ENCODE data around the gene PRXL2B.
"Not testable (repeated sequence)": the region's sequence is repeated elsewhere in the genome, so short reads cannot be mapped to it uniquely, and the experiment has no call there.

Gene PRXL2B

GRCh38 chr1:2623571-2624337 lies 37.2 kb downstream of the PRXL2B start:
- DNase-seq: no peak

- no peak for DNase-seq
These were observed 38.2 kb downstream of the PRXL2B start for GRCh38 chr1:2624735-2625300.

DNA sequence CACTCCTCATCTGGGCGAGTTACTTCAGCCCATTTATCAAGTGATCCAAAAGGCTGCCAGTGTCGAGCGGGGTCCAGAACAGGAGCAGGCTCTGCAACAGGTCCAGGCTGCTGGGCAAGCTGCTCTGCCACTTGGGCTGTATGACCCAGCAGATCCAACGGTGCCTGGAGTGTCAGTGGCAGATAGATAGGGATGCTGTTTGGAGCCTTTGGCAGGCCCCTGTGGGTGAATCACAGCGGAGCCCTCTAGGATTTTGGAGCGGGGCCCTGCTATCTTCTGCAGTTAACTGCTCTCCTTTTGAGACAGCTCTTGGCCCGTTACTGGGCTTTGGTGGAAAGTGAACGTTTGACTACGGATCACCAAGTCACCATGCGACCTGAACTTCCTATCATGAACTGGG lies 38.7 kb downstream of the PRXL2B start:
- DNase-seq: no peak

DNA sequence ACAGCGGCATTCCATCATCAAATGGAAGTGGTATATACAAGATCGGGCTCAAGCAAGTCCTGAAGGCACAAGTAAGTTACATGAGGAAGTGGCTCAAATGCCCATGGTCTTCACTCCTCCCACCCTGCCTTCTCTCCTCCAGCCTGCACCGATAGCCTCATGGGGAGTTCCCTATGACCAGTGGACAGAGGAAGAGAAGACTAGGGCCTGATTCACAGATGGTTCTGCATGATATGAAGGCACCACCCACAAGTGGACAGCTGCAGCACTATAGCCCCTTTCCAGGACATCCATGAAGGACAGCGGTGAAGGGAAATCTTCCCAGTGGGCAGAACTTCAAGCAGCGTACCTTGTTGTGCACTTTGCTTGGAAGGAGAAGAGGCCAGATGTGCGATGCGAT lies 39.2 kb downstream of the PRXL2B start:
- DNase-seq: not testable (repeated sequence)

- no peak for DNase-seq
These were observed 41.2 kb downstream of the PRXL2B start for GRCh38 chr1:2627746-2628145.

DNA sequence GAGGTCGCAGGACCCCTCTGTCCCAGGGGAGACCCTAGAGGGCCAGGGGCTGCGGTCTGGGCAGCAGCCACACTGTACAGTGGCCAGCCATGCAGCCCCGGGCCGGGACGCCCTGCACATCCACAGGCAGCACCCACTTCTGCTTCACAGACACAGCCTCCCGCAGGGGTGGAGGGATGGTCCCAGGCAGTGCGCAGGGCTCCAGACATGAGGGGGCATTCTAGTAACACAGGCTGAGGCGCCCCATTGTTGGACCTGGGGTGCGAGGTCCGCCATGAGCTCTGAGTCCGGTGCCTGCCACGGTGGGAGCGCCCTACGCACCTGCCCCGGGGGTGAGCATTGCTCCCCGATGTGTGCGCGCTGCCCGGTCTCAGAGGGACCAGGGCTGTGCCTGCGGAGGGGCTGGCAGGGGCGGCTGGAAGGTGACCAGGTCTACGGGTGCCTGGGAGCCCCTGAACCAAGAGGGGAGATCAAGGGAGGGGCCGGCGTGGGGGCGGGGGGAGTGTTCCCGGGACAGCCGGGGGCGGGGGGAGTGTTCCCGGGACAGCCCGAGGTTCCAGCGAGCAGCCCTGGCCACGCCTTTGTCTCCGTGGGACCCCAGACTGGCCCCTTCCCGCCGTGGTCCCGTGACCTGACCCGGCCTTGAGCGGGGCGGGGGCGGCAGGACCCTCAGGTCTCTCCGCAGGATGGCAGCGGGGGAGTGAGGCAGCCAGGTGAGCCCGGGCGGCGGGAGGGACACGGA lies 41.8 kb downstream of the PRXL2B start:
- no peak for DNase-seq

GRCh38 chr1:2628933-2629626 lies 42.5 kb downstream of the PRXL2B start:
- no peak for DNase-seq

GRCh38 chr1:2629627-2630497 lies 43.3 kb downstream of the PRXL2B start:
- DNase-seq: no peak

DNA sequence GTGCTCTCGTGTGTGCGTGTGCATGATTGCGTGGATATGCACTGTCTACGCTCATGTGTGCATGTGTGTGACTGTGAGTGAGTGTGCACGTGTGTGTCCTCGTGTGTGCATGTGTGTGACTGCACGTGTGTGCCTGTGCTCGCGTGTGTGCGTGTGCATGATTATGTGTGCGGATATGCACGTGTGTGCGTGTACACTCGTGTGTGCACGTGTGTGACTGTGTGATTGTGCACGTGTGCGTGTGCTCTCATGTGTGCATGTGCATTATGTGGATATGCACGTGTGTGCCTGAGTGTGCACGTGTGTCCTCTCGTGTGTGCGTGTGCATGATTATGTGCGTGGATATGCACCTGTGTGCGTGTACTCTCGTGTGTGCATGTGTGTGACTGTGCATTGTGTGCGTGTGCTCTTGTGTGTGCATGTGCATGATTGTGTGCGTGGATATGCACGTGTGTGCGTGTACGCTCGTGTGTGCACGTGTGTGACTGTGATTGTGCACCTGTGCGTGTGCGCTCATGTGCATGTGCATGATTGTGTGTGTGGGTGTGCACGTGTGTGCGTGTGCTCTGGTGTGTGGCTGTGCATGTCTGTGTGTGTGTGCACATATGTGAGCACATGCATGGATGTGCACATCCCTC lies 44.0 kb downstream of the PRXL2B start:
- no peak for DNase-seq

DNA sequence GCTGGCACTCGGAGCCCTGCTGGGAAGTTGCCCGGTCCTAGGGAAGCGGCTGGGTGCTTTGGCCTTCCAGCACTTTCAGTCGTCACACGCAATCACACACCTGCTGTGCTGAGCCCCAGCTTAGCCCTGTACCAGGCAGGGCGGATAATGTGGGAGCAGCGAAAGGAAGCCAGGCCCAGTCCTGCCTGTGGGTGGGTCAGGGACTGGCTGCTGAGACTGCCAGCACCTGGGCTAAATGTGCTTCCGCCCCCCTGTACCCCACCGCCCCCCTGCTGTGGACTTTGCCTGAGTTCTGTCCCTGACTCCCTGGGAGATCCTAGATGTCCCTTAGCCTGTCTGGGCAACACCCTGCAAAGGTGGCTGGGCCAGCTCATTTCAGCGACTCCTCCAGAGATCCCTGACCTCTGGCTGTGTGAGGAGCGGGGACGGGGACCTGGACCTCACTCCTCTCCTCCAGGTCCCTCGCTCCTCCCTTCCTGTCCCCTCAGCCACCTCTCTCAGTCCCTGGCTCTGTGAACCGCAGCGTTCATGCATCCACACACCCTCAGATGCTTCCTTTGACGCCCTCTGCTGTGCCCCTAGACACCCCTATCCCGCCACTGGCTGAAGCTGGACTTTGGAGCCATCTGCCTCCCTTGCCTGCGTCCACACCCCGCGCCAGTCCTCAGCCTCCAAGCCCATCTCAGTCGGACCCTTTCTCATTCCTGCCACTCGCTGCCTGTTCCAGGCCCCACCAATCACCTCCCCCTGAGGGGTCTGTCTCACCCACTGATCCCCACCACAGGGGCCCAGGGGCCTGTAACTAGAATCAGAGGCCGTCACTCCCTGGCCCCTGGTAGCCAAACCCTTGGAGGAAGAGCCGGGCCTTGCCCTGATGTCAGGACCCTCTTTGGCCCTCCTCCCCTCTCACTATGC lies 44.8 kb downstream of the PRXL2B start:
- DNase-seq: no peak

GRCh38 chr1:2632051-2632430 lies 45.5 kb downstream of the PRXL2B start:
- DNase-seq: no peak

DNA sequence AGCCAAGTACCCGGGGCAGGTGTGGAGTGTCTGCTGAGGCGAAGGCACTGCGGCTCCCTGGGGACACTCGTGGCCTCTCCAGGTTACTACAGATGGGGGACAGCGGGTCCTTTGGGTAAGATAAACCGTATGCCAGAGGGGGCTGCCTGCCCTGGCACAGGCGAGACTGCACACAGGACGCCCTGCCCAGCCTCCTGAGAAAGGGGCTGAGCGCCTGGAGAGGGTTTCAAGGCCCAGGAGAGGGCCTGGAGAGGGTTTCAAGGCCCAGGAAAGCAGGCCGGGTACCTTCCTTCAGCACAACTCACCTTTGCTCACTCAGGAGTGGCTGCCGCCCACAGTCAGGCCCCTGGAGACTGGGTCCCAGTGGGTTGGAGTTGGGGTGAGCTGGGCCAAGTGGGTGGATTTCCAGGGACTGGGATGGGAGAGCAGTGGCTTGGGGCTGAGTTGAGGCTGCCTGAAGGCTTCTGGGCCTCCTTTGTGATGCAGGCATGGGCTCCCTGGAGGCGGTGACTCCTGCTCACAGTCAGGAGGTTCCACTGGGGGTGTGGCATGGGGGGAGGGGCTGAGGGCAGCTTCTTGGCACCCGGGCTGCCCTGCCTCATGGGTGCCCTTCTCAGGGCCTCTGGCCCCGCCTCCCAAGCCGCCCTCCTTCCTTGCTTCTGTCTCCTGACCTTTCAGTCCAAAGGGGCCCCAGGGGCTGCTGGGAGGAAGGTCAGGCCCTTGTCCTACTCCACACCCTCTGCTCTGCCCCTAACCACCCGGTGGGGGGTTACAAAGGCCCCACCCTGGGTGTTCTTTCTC lies 46.2 kb downstream of the PRXL2B start, which contains the start of gene MMEL1:
MMEL1 (minus strand) TSS at position 456 of the 801 bp plus-strand sequence. CDS start 3,532 bp downstream, outside the sequence.
- no peak for DNase-seq

GRCh38 chr1:2633366-2633935 lies 46.9 kb downstream of the PRXL2B start:
- DNase-seq: no peak

- no peak for DNase-seq
These were observed 47.4 kb downstream of the PRXL2B start for GRCh38 chr1:2633936-2634491.

DNA sequence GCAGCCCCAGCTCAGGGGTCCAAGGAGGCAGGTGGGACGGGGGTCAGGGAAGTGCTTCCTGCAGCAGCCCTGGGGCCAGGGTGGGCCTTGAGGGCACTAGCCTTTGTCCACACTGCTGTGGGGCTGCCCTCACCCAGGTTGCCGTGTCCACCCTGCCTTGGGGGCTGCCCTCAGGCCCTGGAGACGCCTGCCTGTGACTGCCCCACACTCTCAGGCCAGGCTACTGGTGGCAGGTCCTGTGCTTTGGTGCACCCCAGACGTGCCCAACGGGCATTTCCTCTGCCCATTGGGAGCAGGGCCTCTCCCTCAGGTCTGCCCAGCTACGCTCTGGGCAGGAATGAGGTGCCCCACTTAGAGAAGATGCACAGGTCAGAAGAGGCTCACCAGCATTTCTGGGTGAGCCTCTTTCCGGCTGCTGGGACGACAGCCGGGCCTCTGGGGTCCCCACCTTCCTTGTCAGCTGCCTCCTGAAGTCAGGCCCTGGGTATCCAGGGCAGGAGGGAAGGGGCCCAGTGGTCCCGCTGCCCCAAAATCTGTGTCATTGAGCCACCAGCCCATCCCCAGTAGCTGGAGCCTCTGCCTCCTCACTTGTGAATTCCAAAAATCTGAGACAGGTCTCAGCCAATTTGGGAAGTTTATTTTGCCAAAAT lies 48.9 kb downstream of the PRXL2B start:
- no peak for DNase-seq

- DNase-seq: no peak
These were observed 50.2 kb downstream of the PRXL2B start for GRCh38 chr1:2636733-2637132.

GRCh38 chr1:2637442-2638145 lies 51.0 kb downstream of the PRXL2B start:
- no peak for DNase-seq
